AG04449 (cell line): ENCODE data around the gene TRIM23.

Experiments
- CTCF ChIA-PET: fragments of 350-600 bp; formaldehyde crosslinking; extraction: SDS; loops from one replicate; lab custom pipeline; 2021; ENCODE audit warnings: antibody characterized with exemption; lab: Yijun Ruan, JAX
- POLR2A ChIA-PET: fragments of 400-600, 350-600 bp; formaldehyde crosslinking; extraction: SDS; loops from one replicate; lab custom pipeline; 2020; ENCODE audit warnings: antibody characterized with exemption, inconsistent platforms; lab: Yijun Ruan, JAX
- DNase-seq: peaks from one replicate; pipeline ENCODE4 v3.0.0-alpha.2; 2010; ENCODE audit warnings: low read depth, low spot score
- H3K4me3 ChIP-seq: 2 replicates; pipeline ENCODE4 v1.5.1; 2011; ENCODE audit warnings: low read depth, mild to moderate bottlenecking, control low read depth, low read length
- CTCF ChIP-seq: IDR thresholded peaks from one replicate; pipeline ENCODE4 v1.5.1; 2011; ENCODE audit warnings: mild to moderate bottlenecking, moderate library complexity, low read length, control low read depth, inconsistent platforms; ENCODE audit not compliant: insufficient read depth; ENCODE audit errors: missing control alignments

The TRIM23 gene

GRCh38 chr5:65577141-65577540, 47.0 kb downstream of the TRIM23 start:
- H3K4me3 ChIP-seq = no peak overlapping the region
- ChIA-PET POLR2A (no interaction called here), CTCF (no interaction called here)
- no peak for TF ChIP-seq CTCF
- peak; percentile 21 for DNase-seq

- DNase-seq = no peak
- CTCF ChIA-PET = no interaction called here
- no peak for TF ChIP-seq CTCF
- POLR2A ChIA-PET = no interaction called here
- no peak overlapping the region for H3K4me3 ChIP-seq
Measured at GRCh38 chr5:65570598-65571226, 53.4 kb downstream of the TRIM23 start.

- no peak for DNase-seq
- no peak overlapping the region for H3K4me3 ChIP-seq
- POLR2A ChIA-PET = no interaction called here
- no peak for TF ChIP-seq CTCF
- CTCF ChIA-PET = no interaction called here
Measured at GRCh38 chr5:65566505-65566904, 57.6 kb downstream of the TRIM23 start.

GRCh38 chr5:65563777-65564176, 60.4 kb downstream of the TRIM23 start:
- no peak for TF ChIP-seq CTCF
- ChIA-PET POLR2A (interaction anchor here (1.2 kb wide), 1 partner anchor 158 kb away, joined by 3 read pairs; the partner anchor contains the start of genes NLN and SGTB), CTCF (interaction anchor here (1.1 kb wide), 1 partner anchor 9 kb away, joined by 3 read pairs; no protein-coding TSS in a partner anchor)
- no peak for DNase-seq
- peak overlapping the region; percentile 94 for H3K4me3 ChIP-seq

- no peak for TF ChIP-seq CTCF
- ChIA-PET CTCF (interaction anchor here (1.1 to 1.2 kb wide), 2 partner anchors 9 to 750 kb away, joined by 3 to 4 read pairs; no protein-coding TSS in a partner anchor), POLR2A (interaction anchor here (1.2 kb wide), 1 partner anchor 159 kb away, joined by 3 read pairs; the partner anchor contains the start of genes NLN and SGTB)
- DNase-seq = peak; percentile 54
- peak within 1 kb of the TSS; percentile 94 for H3K4me3 ChIP-seq
Measured at GRCh38 chr5:65562731-65563701, 61.1 kb downstream of the TRIM23 start, which contains the start of the genes CENPK and PPWD1. TSS of gene CENPK (minus strand) at chr5:65563168. CDS start at chr5:65554907, 8,261 bp downstream. TSS of gene PPWD1 (plus strand) at chr5:65563296. CDS start at chr5:65563311, 15 bp downstream.

GRCh38 chr5:65556718-65557117, 67.4 kb downstream of the TRIM23 start:
- POLR2A ChIA-PET = no interaction called here
- DNase-seq = no peak
- TF ChIP-seq CTCF = no peak
- no peak overlapping the region for H3K4me3 ChIP-seq
- CTCF ChIA-PET = no interaction called here
